Heart left ventricle (tissue), 13 donors: Measurements from ENCODE around the gene BEAN1.

Experiments used
- POLR2A ChIP-seq, 2 donors: fragments of 450-650 bp; IDR thresholded peaks; one replicate each; pipeline ENCODE4 v1.6.1; 2017; ENCODE audit warnings: antibody characterized with exemption in 2 of 2, mild to moderate bottlenecking in 2 of 2, moderate library complexity in 2 of 2
- TF ChIP-seq, protein P1 (sequence below), 12 donors: fragments of 200-600 bp; sonication (generic) in 4 of 12; IDR thresholded peaks; one replicate each; pipeline versions ENCODE4 v1.5.0 to v1.8.0; 2018 to 2022; ENCODE audit warnings: antibody characterized with exemption in 12 of 12, mild to moderate bottlenecking in 5 of 12
- donor health status: ischemic (EF 13 %, LVEDD 7.1; RV severe dilation, severe dysfunction).
- donor health status: DM: no; HTN: yes; CAD: no.
- donor health status: DM: no; HTN: no; CAD: no.
- donor health status: ischemic (EF 25% LVEDD 6.9; RV normal size, moderate dysfunction).
- donor health status: ischemic (EF 25% LVEDD 5.7; RV mildly dilated, moderate dysfunction).
- donor health status: ischemic (EF 35%, LVEDD 5.7; RV mildly dilated, moderate dysfunction).
- donor health status: nonischemic (EF 11% LVEDD 7.7; RV severe dilation, severe dysfunction).
- donor health status: DM: yes; HTN: yes; CAD: no.
- donor health status: PGD.
- donor health status: ischemic (EF 29% LVEDD 5.4; RV normal size, mild dysfunction).
- donor health status: nonischemic (EF 23%, LVEDD 6.1; RV moderate dilation, normal function).

- TF ChIP-seq, protein P1, sequence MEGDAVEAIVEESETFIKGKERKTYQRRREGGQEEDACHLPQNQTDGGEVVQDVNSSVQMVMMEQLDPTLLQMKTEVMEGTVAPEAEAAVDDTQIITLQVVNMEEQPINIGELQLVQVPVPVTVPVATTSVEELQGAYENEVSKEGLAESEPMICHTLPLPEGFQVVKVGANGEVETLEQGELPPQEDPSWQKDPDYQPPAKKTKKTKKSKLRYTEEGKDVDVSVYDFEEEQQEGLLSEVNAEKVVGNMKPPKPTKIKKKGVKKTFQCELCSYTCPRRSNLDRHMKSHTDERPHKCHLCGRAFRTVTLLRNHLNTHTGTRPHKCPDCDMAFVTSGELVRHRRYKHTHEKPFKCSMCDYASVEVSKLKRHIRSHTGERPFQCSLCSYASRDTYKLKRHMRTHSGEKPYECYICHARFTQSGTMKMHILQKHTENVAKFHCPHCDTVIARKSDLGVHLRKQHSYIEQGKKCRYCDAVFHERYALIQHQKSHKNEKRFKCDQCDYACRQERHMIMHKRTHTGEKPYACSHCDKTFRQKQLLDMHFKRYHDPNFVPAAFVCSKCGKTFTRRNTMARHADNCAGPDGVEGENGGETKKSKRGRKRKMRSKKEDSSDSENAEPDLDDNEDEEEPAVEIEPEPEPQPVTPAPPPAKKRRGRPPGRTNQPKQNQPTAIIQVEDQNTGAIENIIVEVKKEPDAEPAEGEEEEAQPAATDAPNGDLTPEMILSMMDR (IDR thresholded peaks at IDR 0.05), result no peak
- TF ChIP-seq POLR2A (IDR thresholded peaks at IDR 0.05), result no peak
Measured at GRCh38 chr16:66495440-66495839, 68.3 kb downstream of the BEAN1 start.
